IPS-20b (cell line): ENCODE measurements around the gene IL17RE.
"Not testable (repeated sequence)": the region's sequence is repeated elsewhere in the genome, so short reads cannot be mapped to it uniquely, and the experiment has no call there.

ENCODE experiments used
- H3K27ac ChIP-seq: one replicate; pipeline ENCODE4 v1.5.1; 2013; ENCODE audit warnings: low read length
- H3K27me3 ChIP-seq: 2 replicates; pipeline ENCODE4 v1.6.1; 2013; ENCODE audit warnings: mild to moderate bottlenecking, low read length, inconsistent platforms; ENCODE audit not compliant: insufficient read depth
- H3K36me3 ChIP-seq: 2 replicates; pipeline ENCODE4 v1.6.1; 2013; ENCODE audit warnings: low read depth, mild to moderate bottlenecking, inconsistent platforms, low read length, moderate library complexity; ENCODE audit not compliant: insufficient read depth
- H3K4me1 ChIP-seq: 2 replicates; pipeline ENCODE4 v1.6.1; 2013; ENCODE audit warnings: mild to moderate bottlenecking, control low read depth, inconsistent platforms, low read length, moderate library complexity; ENCODE audit not compliant: insufficient read depth
- H3K4me3 ChIP-seq: 2 replicates; pipeline ENCODE4 v1.5.1; 2013; ENCODE audit warnings: mild to moderate bottlenecking, low read length, inconsistent platforms
- H3K9ac ChIP-seq: 2 replicates; pipeline ENCODE4 v1.6.1; 2013; ENCODE audit warnings: low read depth, mild to moderate bottlenecking, inconsistent platforms, low read length, moderate library complexity
- H3K9me3 ChIP-seq: 2 replicates; pipeline ENCODE4 v1.6.1; 2013; ENCODE audit warnings: mild to moderate bottlenecking, low read depth, low read length, inconsistent platforms; ENCODE audit not compliant: insufficient read depth

IL17RE gene

GRCh38 chr3:9897408-9898372 is 5.0 kb upstream of the IL17RE start:
- Histone ChIP-seq H3K27me3 (no peaks in the 10 kb centered on the region), H3K9ac (no peak overlapping the region), H3K4me3 (no peak overlapping the region), H3K27ac (no peak overlapping the region), H3K9me3 (no peaks in the 10 kb centered on the region), H3K36me3 (peaks cover 15% of the 10 kb centered on the region), H3K4me1 (peaks cover 3% of the 10 kb centered on the region; the same call in 1 of the 2 replicates)

GRCh38 chr3:9898467-9899241 is 4.0 kb upstream of the IL17RE start:
- Histone ChIP-seq H3K4me3 (no peak overlapping the region), H3K4me1 (peaks cover 12% of the 10 kb centered on the region), H3K9me3 (no peaks in the 10 kb centered on the region), H3K27ac (no peak overlapping the region), H3K36me3 (peaks cover 6% of the 10 kb centered on the region; the same call in 1 of the 2 replicates), H3K27me3 (no peaks in the 10 kb centered on the region), H3K9ac (no peak overlapping the region)

- H3K27me3 ChIP-seq: no peaks in the 10 kb centered on the region
- no peaks in the 10 kb centered on the region for H3K36me3 ChIP-seq
- H3K4me1 ChIP-seq: peaks cover 12% of the 10 kb centered on the region
- H3K9ac ChIP-seq: no peak overlapping the region
- no peaks in the 10 kb centered on the region for H3K9me3 ChIP-seq
- no peak overlapping the region for H3K4me3 ChIP-seq
- no peak overlapping the region for H3K27ac ChIP-seq
Measured at GRCh38 chr3:9899289-9899791, 3.3 kb upstream of the IL17RE start.

GRCh38 chr3:9900965-9901415 is 1.7 kb upstream of the IL17RE start:
- not testable (repeated sequence) for H3K9ac ChIP-seq, H3K27ac ChIP-seq, H3K36me3 ChIP-seq

GRCh38 chr3:9901967-9902366 is 681 bp upstream of the IL17RE start:
- Histone ChIP-seq H3K36me3 (no peaks in the 10 kb centered on the region), H3K27ac (no peak overlapping the region), H3K9me3 (no peaks in the 10 kb centered on the region), H3K4me3 (no peak overlapping the region), H3K9ac (no peak overlapping the region), H3K27me3 (no peaks in the 10 kb centered on the region), H3K4me1 (peaks cover 12% of the 10 kb centered on the region)

More at GRCh38 chr3:9900965-9901415, 1.7 kb upstream of the IL17RE start:
- not testable (repeated sequence) for H3K27me3 ChIP-seq, H3K9me3 ChIP-seq, H3K4me3 ChIP-seq
- peaks cover 12% of the 10 kb centered on the region for H3K4me1 ChIP-seq

GRCh38 chr3:9903238-9903624 is 583 bp downstream of the IL17RE start:
- Histone ChIP-seq H3K27ac (no peak overlapping the region), H3K36me3 (no peaks in the 10 kb centered on the region), H3K9me3 (no peaks in the 10 kb centered on the region), H3K27me3 (no peaks in the 10 kb centered on the region), H3K9ac (no peak overlapping the region), H3K4me1 (peaks cover 12% of the 10 kb centered on the region), H3K4me3 (0 out of 2 replicates have a peak overlapping the region, but pooled peaks have one; percentile 6)

- no peaks in the 10 kb centered on the region for H3K9me3 ChIP-seq
- H3K4me3 ChIP-seq: no peak overlapping the region
- H3K9ac ChIP-seq: no peak overlapping the region
- no peaks in the 10 kb centered on the region for H3K36me3 ChIP-seq
- no peaks in the 10 kb centered on the region for H3K27me3 ChIP-seq
- no peak overlapping the region for H3K27ac ChIP-seq
- peaks cover 12% of the 10 kb centered on the region for H3K4me1 ChIP-seq
Measured at GRCh38 chr3:9903904-9904303, 1.3 kb downstream of the IL17RE start.

- Histone ChIP-seq H3K4me1 (peaks cover 12% of the 10 kb centered on the region), H3K9me3 (no peaks in the 10 kb centered on the region), H3K4me3 (no peak overlapping the region), H3K27ac (no peak overlapping the region), H3K36me3 (no peaks in the 10 kb centered on the region), H3K27me3 (no peaks in the 10 kb centered on the region), H3K9ac (no peak overlapping the region)
Measured at GRCh38 chr3:9906480-9906879, 3.8 kb downstream of the IL17RE start.

- no peak overlapping the region for H3K4me3 ChIP-seq
- H3K36me3 ChIP-seq: no peaks in the 10 kb centered on the region
- H3K27ac ChIP-seq: no peak overlapping the region
- H3K27me3 ChIP-seq: no peaks in the 10 kb centered on the region
- peaks cover 4% of the 10 kb centered on the region for H3K4me1 ChIP-seq
- no peaks in the 10 kb centered on the region for H3K9me3 ChIP-seq
- H3K9ac ChIP-seq: no peak overlapping the region
Measured at GRCh38 chr3:9908286-9908685, 5.6 kb downstream of the IL17RE start.

GRCh38 chr3:9909221-9910013 is 6.8 kb downstream of the IL17RE start:
- H3K9me3 ChIP-seq: no peaks in the 10 kb centered on the region
- H3K27ac ChIP-seq: no peak overlapping the region
- peaks cover 8% of the 10 kb centered on the region; the same call in 1 of the 2 replicates for H3K27me3 ChIP-seq
- no peak overlapping the region for H3K4me3 ChIP-seq
- H3K4me1 ChIP-seq: no peaks in the 10 kb centered on the region
- no peaks in the 10 kb centered on the region for H3K36me3 ChIP-seq
- no peak overlapping the region for H3K9ac ChIP-seq

- Histone ChIP-seq H3K27me3 (peaks cover 28% of the 10 kb centered on the region), H3K9me3 (no peaks in the 10 kb centered on the region), H3K9ac (no peak overlapping the region), H3K27ac (no peak overlapping the region), H3K36me3 (no peaks in the 10 kb centered on the region), H3K4me3 (no peak overlapping the region), H3K4me1 (peaks cover 2% of the 10 kb centered on the region; the same call in 1 of the 2 replicates)
Measured at GRCh38 chr3:9911863-9912262, 9.2 kb downstream of the IL17RE start.
